GM21381 (cell line): Measurements from ENCODE around the gene NDUFA12.

Source experiments
- ATAC-seq: cut with Tn5 transposase; IDR thresholded peaks from one replicate; pipeline ENCODE4 v1.9.1; 2021; ENCODE audit warnings: mild to moderate bottlenecking, moderate library complexity; ENCODE audit not compliant: unreplicated experiment

The NDUFA12 gene

GRCh38 chr12:94982456-94982855 lies 21.0 kb downstream of the NDUFA12 start:
- no peak for ATAC-seq

GRCh38 chr12:94980577-94980976 lies 22.9 kb downstream of the NDUFA12 start:
- ATAC-seq: no peak

DNA sequence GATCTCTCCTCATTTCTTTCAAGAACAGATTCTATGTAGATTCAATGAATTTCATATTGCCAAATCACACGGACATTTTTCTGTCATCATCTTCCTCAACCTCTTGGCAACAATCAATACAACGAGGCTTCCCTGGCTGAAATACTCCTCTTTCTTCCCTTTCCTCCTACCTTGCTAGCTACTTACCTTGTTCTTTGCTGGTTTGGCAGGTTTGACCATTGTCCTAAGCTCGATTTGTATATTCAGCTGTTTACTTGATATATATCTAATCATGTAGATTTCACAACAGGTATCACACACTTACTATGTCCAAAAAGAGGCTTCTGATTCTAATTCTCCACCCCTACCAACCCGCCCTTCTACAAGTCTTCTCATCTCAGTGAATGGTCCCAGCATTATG lies 23.6 kb downstream of the NDUFA12 start:
- no peak for ATAC-seq

DNA sequence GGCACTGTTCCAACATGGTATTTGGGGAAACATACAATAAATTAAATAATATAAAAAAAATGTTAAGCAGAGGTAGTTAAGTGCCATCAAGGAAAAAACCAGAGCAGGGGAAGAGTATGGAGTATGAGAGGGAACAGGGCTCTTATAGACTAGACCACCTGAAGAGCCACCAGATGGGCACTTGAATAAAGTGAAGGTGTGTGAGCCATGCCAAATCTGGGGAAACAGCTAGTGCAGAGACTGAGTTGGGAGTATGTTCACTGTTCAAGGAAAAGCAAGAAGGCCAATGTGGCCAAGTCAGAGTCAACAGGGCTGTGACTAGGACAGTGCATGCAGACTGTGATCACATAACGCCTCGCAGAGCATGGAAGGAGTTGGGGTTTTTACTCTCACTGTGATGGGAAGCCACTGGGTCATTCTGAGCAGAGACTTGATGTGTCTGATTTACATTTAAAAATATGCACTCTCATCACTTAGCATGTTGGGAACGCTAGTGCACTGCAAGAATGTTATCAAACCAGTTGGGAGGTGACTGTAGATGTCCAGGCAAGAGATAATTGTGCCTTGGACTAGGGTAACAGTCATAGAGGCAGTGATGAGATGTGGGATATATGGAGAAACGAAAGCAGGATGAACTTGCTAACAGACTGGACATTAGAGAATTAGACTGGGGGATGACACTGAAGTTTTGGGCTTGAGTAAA lies 25.6 kb downstream of the NDUFA12 start:
- no peak for ATAC-seq

DNA sequence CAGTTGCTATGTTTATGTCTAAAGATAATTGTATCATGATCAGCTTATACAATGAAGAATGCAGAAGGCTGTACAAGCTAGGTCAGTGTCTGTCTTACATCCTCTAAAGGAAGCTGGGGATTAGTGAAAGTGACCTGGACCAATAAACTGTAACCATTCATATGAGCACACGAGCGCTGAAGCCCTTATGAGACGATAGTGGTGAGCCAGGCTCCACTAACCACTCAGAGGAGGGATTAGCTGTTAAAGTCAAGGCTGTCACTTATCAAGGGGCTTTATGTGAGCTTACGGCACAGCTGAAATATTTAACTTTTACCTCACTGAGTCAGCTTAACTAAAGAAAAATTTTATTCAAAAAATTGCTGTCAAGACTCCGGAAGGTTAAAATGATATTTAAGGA lies 30.3 kb downstream of the NDUFA12 start:
- ATAC-seq: no peak

GRCh38 chr12:94972795-94973194 lies 30.7 kb downstream of the NDUFA12 start:
- ATAC-seq: no peak

DNA sequence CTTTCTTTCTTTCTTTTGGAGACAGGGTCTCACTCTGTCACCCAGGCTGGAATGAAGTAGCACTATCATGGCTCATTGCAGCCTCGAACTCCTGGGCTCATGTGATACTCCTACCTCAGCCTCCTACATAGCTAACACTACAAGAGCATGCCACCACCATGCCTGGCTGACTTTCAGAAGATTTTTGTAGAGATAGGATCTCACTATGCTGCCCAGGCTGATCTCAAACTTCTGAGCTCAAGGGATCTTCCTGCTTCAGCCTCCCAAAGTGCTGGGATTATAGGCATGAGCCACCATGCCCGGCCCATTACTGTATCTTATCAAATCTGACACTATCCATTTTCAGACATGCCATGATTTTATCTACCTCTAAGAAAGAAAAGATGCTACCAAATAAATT lies 31.6 kb downstream of the NDUFA12 start:
- no peak for ATAC-seq

DNA sequence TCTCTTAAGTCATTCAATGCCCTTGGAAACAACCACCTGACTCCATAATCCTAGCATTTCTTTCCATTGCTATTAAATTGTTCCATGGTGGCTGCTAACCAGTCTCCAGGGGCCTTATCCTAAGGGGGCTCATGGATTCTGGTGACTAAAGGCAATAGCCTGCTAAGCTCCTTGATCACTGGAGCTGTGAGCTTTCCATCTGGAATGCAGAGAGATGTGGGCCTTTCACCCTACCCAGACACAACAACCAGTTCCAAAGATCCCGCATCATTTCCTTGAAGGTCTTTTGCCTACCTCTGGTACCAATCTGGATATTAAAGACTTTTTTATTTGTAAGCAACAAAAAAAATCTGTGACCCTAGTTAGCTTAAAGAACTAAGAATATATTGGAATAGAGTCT lies 32.9 kb downstream of the NDUFA12 start:
- ATAC-seq: no peak

GRCh38 chr12:94969424-94969823 lies 34.1 kb downstream of the NDUFA12 start:
- no peak for ATAC-seq

DNA sequence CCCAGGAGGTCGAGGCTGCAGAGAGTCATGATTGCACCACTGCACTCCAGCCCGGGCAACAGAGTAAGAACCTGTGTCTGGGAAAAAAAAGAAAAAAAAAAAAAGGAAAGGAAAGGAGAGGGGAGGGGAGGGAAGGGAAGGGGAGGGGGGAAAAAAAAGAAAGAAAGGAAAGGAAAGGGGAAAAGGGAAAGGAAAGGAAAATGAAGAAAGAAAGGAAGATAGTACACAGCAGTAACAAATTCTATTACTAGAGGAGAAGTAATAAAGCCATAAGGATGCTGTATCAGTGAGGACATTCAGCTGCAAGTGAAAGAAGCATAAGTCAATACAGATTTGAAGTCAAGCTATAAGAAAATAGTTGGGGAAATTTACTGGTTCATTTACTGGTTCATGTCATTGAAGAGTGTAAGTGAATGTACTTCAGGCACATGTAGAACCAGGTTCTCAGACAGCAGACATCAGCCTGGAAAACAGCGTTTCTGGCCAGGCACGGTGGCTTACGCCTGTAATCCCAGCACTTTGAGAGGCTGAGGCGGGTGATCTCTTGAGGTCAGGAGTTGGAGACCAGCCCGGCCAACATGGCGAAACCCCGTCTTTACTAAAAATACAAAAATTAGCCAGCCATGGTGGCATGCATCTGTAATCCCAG lies 37.4 kb downstream of the NDUFA12 start:
- no peak for ATAC-seq

- no peak for ATAC-seq
These were observed 39.8 kb downstream of the NDUFA12 start for GRCh38 chr12:94963649-94964048.

DNA sequence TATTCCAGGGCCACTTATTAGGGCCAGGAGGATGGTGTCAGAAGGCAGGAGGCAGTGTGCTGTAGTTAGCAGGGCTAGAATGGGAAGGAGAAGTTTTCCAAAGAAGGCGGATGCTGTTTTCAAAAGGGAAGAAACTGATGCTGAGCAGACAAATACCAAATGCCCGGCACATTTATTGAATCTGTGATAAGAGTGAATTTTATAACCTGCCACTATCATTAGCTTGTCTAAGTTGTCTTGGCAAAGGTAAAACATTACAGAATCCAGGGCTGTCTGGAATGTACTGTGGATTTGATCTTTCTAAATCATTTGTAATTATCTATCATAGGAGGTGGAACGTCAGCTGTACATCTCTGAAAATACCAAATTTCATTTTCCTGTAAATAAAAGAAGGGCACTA lies 40.8 kb downstream of the NDUFA12 start:
- ATAC-seq: no peak

GRCh38 chr12:94961911-94962310 lies 41.6 kb downstream of the NDUFA12 start:
- no peak for ATAC-seq

GRCh38 chr12:94961256-94961824 lies 42.2 kb downstream of the NDUFA12 start:
- no peak for ATAC-seq

GRCh38 chr12:94957006-94957405 lies 46.5 kb downstream of the NDUFA12 start:
- no peak for ATAC-seq

GRCh38 chr12:94954948-94955592 lies 48.4 kb downstream of the NDUFA12 start:
- no peak for ATAC-seq

- no peak for ATAC-seq
These were observed 49.3 kb downstream of the NDUFA12 start for GRCh38 chr12:94954029-94954685.

DNA sequence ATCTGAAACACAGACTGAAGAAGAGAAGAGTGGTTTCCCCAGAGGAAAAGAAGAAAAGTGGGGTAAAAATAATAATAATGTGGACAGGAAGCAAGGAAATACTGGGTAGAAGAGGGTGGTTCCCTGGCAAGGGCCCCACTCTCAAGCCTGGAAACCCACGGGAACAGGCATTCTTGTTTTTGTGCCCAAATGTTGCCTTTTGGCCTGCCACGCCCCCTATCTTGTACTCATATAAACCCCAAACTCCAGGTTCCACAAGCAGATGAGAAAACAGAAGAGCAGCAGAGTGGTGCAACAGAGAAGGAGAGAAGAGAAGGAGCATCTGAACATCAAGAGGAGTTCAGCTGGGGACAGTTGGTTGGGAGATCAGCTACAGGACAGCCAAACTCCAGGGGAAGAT lies 51.2 kb downstream of the NDUFA12 start:
- ATAC-seq: no peak

DNA sequence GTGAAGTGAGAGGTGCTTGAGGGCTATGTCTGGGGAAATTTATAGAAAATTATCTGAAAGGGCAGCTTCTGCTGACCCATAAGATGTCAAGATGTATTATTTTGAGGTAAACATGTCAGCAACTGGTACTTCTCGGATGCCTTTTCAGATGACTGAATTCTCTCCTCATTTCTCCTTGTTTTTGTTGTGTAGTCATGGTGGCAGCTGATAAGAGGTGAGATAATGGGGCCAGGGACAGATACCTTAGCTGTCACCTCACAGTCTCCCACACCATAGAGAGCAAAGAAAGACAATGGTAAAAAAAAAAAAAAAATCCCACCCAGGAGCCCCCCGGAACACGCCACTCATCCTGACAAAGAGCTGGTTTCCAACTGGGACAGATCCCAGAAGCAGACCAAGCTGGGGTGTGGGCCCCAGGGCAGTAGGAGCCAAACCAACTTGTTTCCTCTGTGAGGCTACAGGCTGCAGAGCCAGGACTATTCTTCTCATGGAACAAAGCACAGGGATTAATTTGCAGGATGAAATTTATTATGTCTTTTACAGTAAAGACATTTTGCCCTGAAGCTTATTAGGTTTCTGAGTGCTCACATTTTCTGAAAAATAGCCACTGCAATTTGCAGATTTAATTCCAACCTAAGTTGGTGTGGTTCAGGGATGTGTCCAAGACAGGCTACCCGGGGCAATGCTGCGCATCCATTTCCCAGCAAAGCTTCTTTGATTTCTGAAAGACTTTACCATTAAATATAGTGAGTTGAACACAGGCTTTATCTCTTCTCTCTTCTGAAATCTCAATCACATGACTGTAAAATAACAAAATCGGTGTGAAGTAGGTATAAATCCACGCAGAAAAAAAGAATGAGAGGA lies 52.2 kb downstream of the NDUFA12 start:
- ATAC-seq: no peak

- no peak for ATAC-seq
These were observed 55.2 kb downstream of the NDUFA12 start for GRCh38 chr12:94948232-94948810.
